GM12872 (cell line): ENCODE measurements around the gene FGFR3.

Source experiments
- CTCF ChIP-seq: IDR thresholded peaks from 3 replicates; pipeline ENCODE4 v1.5.1; 2011; ENCODE audit warnings: low read depth, mild to moderate bottlenecking, low read length, moderate library complexity; ENCODE audit not compliant: insufficient read depth

FGFR3 gene

GRCh38 chr4:1746919-1747602 lies 46.0 kb upstream of the FGFR3 start:
- TF ChIP-seq CTCF: no peak

- TF ChIP-seq CTCF: no peak
Measured at GRCh38 chr4:1747603-1747967, 45.5 kb upstream of the FGFR3 start.

GRCh38 chr4:1748465-1748995 lies 44.6 kb upstream of the FGFR3 start:
- peak; percentile 79 for TF ChIP-seq CTCF

GRCh38 chr4:1749370-1749769 lies 43.7 kb upstream of the FGFR3 start:
- TF ChIP-seq CTCF: no peak

GRCh38 chr4:1749826-1750225 lies 43.3 kb upstream of the FGFR3 start:
- TF ChIP-seq CTCF: no peak

- TF ChIP-seq CTCF: no peak
Measured at GRCh38 chr4:1750381-1751154, 42.5 kb upstream of the FGFR3 start.

GRCh38 chr4:1751155-1751918 lies 41.8 kb upstream of the FGFR3 start:
- TF ChIP-seq CTCF: no peak
